NCI-H1417 (cell line): ENCODE data around the gene HSPB2.
"Not testable (repeated sequence)": the region's sequence is repeated elsewhere in the genome, so short reads cannot be mapped to it uniquely, and the experiment has no call there.

Source experiments
- DNase-seq, 3 experiments: peaks; one replicate each; lab custom pipeline; 2025; lab: John Stamatoyannopoulos, UW

HSPB2 gene

GRCh38 chr11:111912535-111912934, at the start of gene HSPB2:
HSPB2 (plus strand) TSS chr11:111912734; CDS start chr11:111912830, 96 bp downstream.
- no peak for DNase-seq

GRCh38 chr11:111870113-111870512, 42.4 kb upstream of the HSPB2 start:
- no peak for DNase-seq

GRCh38 chr11:111870522-111870885, 42.0 kb upstream of the HSPB2 start:
- DNase-seq = no peak

GRCh38 chr11:111870886-111871692, 41.4 kb upstream of the HSPB2 start, which contains the start of gene ALG9:
ALG9 (minus strand) TSS chr11:111871581; CDS start chr11:111871482, 99 bp downstream.
- peak; percentile 71 to 96 (median 92) for DNase-seq

GRCh38 chr11:111871693-111872161, 40.8 kb upstream of the HSPB2 start:
- peak in 1 of 3 experiments; percentile 39 for DNase-seq

GRCh38 chr11:111878385-111878848, 34.1 kb upstream of the HSPB2 start:
- DNase-seq = peak in 1 of 3 experiments; percentile 54

- DNase-seq = peak; percentile 98 to 100 (median 99)
These were observed 33.5 kb upstream of the HSPB2 start, which contains the start of the genes CFAP68 and FDXACB1 for GRCh38 chr11:111878849-111879636. CFAP68 (plus strand) TSS chr11:111879541; CDS start chr11:111879561, 20 bp downstream. FDXACB1 (minus strand) TSS chr11:111879165; CDS start chr11:111879132, 33 bp downstream.

GRCh38 chr11:111879637-111879960, 32.9 kb upstream of the HSPB2 start:
- no peak for DNase-seq

GRCh38 chr11:111882202-111882601, 30.3 kb upstream of the HSPB2 start:
- DNase-seq = no peak

- not testable (repeated sequence) for DNase-seq
These were observed 27.5 kb upstream of the HSPB2 start for GRCh38 chr11:111885053-111885452.

GRCh38 chr11:111886032-111886431, 26.5 kb upstream of the HSPB2 start:
- no peak for DNase-seq

- DNase-seq = no peak
These were observed 25.7 kb upstream of the HSPB2 start for GRCh38 chr11:111886844-111887243.

GRCh38 chr11:111905411-111905810, 7.1 kb upstream of the HSPB2 start:
- no peak for DNase-seq

GRCh38 chr11:111906680-111907079, 5.9 kb upstream of the HSPB2 start:
- DNase-seq = no peak

GRCh38 chr11:111908639-111909305, 3.8 kb upstream of the HSPB2 start:
- DNase-seq = no peak

- no peak for DNase-seq
These were observed 3.2 kb upstream of the HSPB2 start for GRCh38 chr11:111909378-111909777.

- no peak for DNase-seq
These were observed 1.6 kb upstream of the HSPB2 start for GRCh38 chr11:111910676-111911562.

GRCh38 chr11:111911563-111912401, 752 bp upstream of the HSPB2 start, which contains the start of gene CRYAB:
CRYAB (minus strand) TSS chr11:111911770; CDS start chr11:111911724, 46 bp downstream.
- no peak for DNase-seq

- DNase-seq = no peak
These were observed 712 bp downstream of the HSPB2 start for GRCh38 chr11:111913031-111913861.
